HepG2 (cell line): ENCODE results near the gene GNG7. TPM values are rescaled to one million over a fixed set of nuclear protein-coding genes. Genes with fewer than 3 reads are reported as not detected.

Source experiments
- CBX2 ChIP-seq, 2 experiments: fragments of 200-600 bp in 1 of 2; sonication (generic); formaldehyde crosslinking in 1 of 2; IDR thresholded peaks; 2 replicates each; pipeline versions ENCODE4 v1.7.0 to v1.8.1; 2018 to 2022; ENCODE audit warnings: low read depth in 2 of 2, low read length in 1 of 2, mild to moderate bottlenecking in 1 of 2, missing genetic modification reagents in 1 of 2
- FOXP1 ChIP-seq, 2 experiments: fragments of 450-650 bp in 1 of 2; IDR thresholded peaks; 2 replicates each; pipeline ENCODE4 v1.6.1; 2017 to 2018; ENCODE audit warnings: antibody characterized with exemption in 1 of 2
- HNRNPK ChIP-seq: fragments of 200-400 bp; formaldehyde crosslinking; IDR thresholded peaks from 2 replicates; pipeline ENCODE4 v1.6.1; 2018; ENCODE audit warnings: low read length, low read depth, moderate library complexity, mild to moderate bottlenecking; ENCODE audit not compliant: poor library complexity, severe bottlenecking
- KMT2A ChIP-seq: sonication (generic); formaldehyde crosslinking; IDR thresholded peaks from 2 replicates; pipeline ENCODE4 v1.4.0; 2020; ENCODE audit warnings: missing genetic modification reagents
- NFRKB ChIP-seq: fragments of 450-650 bp; IDR thresholded peaks from 2 replicates; pipeline ENCODE4 v1.6.1; 2017
- SP4 ChIP-seq: sonication (generic); formaldehyde crosslinking; IDR thresholded peaks from 2 replicates; pipeline ENCODE4 v1.8.1; 2023; ENCODE audit warnings: mild to moderate bottlenecking, missing genetic modification reagents
- TGIF2 ChIP-seq: IDR thresholded peaks from 2 replicates; pipeline ENCODE4 v1.6.1; 2016; ENCODE audit warnings: control low read depth, missing compliant biosample characterization
- ZNF672 ChIP-seq: sonication (generic); formaldehyde crosslinking; IDR thresholded peaks from 2 replicates; pipeline ENCODE4 v1.8.1; 2022; ENCODE audit warnings: missing genetic modification reagents
- polyA plus RNA-seq, 8 experiments: library from polyadenylated mRNA; depleted of rRNA in 3 of 8; stranded (reverse) in 7 of 8; unstranded in 1 of 8; fragments of >200 nt; fragmentation: Illumina TruSeq in 4 of 8; extraction: Trizol in 4 of 8; gene quantifications; 2 replicates each; pipeline versions ENCODE4 v1.2.1 to v1.2.3, GENCODE V29; 2011 to 2016; ENCODE audit warnings: low read depth in 4 of 8, missing spikeins in 1 of 8, mixed read lengths in 1 of 8; ENCODE audit not compliant: insufficient read depth in 1 of 8
- total RNA-seq, 5 experiments: library from RNA; depleted of rRNA; stranded (reverse); fragments of >200 nt; fragmentation: Illumina TruSeq; extraction: Trizol; gene quantifications; 2 replicates each; pipeline ENCODE4 v1.2.3, GENCODE V29; 2016; ENCODE audit warnings: low read depth in 1 of 5
- TF ChIP-seq, protein P1 (sequence below): sonication (generic); formaldehyde crosslinking; IDR thresholded peaks from 2 replicates; pipeline ENCODE4 v1.4.0; 2020; ENCODE audit warnings: missing genetic modification reagents, mild to moderate bottlenecking, borderline replicate concordance
- TF ChIP-seq, protein P2 (sequence below): sonication (generic); formaldehyde crosslinking; conservative IDR thresholded peaks from 2 replicates; pipeline ENCODE4 v1.5.0; 2020; ENCODE audit warnings: missing genetic modification reagents
- TF ChIP-seq, protein P3 (sequence below): sonication (generic); formaldehyde crosslinking; IDR thresholded peaks from 2 replicates; pipeline ENCODE4 v1.5.0; 2020; ENCODE audit warnings: mild to moderate bottlenecking, missing genetic modification reagents, borderline replicate concordance
- TF ChIP-seq, protein P4 (sequence below): sonication (generic); formaldehyde crosslinking; IDR thresholded peaks from 2 replicates; pipeline ENCODE4 v1.4.0; 2020; ENCODE audit warnings: missing genetic modification reagents

Gene GNG7
- total and polyA plus RNA-seq, 2 of the 13 experiments (the other 11 are each of a cell fraction or from before 2014, with no cell fraction given): 1.4 to 3.3 TPM

DNA sequence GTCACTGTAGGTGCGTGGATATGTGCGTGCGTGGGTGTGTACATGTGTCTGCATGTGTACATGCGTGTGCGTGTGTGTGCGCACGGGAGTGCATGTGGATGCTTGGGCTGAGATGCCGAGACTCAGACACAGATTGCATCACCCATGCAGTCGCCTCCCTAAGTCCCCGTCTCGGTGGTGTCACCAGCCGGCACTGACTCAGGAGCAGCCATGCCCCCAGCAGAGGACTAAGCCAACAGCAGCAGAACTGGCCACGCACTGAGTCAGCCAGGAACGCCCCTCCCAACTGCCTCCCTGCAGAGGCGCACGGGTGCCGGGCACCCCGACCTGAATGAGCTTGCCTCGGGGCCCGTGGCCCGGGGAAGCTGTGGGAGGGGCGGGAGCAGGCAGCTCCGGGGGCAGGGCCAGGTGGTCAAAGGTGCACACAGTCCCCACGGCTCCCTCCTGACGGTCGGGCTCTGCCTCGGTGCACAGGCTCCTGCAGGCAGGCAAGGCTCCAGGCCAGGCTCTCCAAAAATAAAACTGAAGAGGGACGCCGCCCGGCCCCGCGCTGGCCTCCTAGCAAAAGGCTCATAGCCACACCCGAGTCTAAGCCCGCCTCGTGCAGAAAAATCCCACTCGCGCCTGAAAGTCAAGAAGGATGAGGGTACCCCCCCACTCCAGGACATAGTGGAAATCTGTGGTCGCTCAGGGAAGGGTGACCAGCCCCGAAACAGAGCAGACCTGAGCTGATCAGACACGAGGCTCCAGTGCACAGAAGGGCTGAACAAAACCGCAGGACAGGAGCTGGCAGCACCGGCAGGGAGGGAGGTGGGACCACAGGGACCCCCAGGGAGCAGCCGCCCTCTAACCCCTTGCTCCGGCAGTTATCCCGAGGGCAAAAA lies 177.4 kb downstream of the GNG7 start (continued):
- TF ChIP-seq, protein P1, sequence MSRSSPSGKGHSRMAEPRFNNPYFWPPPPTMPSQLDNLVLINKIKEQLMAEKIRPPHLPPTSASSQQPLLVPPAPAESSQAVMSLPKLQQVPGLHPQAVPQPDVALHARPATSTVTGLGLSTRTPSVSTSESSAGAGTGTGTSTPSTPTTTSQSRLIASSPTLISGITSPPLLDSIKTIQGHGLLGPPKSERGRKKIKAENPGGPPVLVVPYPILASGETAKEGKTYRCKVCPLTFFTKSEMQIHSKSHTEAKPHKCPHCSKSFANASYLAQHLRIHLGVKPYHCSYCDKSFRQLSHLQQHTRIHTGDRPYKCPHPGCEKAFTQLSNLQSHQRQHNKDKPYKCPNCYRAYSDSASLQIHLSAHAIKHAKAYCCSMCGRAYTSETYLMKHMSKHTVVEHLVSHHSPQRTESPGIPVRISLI (CRISPR knock-in tag): no peak
- TF ChIP-seq NFRKB: no peak
- TF ChIP-seq, protein P2, sequence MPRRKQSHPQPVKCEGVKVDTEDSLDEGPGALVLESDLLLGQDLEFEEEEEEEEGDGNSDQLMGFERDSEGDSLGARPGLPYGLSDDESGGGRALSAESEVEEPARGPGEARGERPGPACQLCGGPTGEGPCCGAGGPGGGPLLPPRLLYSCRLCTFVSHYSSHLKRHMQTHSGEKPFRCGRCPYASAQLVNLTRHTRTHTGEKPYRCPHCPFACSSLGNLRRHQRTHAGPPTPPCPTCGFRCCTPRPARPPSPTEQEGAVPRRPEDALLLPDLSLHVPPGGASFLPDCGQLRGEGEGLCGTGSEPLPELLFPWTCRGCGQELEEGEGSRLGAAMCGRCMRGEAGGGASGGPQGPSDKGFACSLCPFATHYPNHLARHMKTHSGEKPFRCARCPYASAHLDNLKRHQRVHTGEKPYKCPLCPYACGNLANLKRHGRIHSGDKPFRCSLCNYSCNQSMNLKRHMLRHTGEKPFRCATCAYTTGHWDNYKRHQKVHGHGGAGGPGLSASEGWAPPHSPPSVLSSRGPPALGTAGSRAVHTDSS: no peak
- no peak for TF ChIP-seq FOXP1 (IDR thresholded peaks at IDR 0.05)
- TF ChIP-seq FOXP1 (CRISPR knock-in tag; IDR thresholded peaks at IDR 0.05): no peak
- TF ChIP-seq KMT2A (CRISPR knock-in tag): 0 out of 2 replicates have a peak, but pooled peaks have one; percentile 27
- no peak for TF ChIP-seq ZNF672 (CRISPR knock-in tag)
- 0 out of 2 replicates have a peak, but pooled peaks have one; percentile 60 for TF ChIP-seq TGIF2 (CRISPR knock-in tag)
- TF ChIP-seq, protein P3, sequence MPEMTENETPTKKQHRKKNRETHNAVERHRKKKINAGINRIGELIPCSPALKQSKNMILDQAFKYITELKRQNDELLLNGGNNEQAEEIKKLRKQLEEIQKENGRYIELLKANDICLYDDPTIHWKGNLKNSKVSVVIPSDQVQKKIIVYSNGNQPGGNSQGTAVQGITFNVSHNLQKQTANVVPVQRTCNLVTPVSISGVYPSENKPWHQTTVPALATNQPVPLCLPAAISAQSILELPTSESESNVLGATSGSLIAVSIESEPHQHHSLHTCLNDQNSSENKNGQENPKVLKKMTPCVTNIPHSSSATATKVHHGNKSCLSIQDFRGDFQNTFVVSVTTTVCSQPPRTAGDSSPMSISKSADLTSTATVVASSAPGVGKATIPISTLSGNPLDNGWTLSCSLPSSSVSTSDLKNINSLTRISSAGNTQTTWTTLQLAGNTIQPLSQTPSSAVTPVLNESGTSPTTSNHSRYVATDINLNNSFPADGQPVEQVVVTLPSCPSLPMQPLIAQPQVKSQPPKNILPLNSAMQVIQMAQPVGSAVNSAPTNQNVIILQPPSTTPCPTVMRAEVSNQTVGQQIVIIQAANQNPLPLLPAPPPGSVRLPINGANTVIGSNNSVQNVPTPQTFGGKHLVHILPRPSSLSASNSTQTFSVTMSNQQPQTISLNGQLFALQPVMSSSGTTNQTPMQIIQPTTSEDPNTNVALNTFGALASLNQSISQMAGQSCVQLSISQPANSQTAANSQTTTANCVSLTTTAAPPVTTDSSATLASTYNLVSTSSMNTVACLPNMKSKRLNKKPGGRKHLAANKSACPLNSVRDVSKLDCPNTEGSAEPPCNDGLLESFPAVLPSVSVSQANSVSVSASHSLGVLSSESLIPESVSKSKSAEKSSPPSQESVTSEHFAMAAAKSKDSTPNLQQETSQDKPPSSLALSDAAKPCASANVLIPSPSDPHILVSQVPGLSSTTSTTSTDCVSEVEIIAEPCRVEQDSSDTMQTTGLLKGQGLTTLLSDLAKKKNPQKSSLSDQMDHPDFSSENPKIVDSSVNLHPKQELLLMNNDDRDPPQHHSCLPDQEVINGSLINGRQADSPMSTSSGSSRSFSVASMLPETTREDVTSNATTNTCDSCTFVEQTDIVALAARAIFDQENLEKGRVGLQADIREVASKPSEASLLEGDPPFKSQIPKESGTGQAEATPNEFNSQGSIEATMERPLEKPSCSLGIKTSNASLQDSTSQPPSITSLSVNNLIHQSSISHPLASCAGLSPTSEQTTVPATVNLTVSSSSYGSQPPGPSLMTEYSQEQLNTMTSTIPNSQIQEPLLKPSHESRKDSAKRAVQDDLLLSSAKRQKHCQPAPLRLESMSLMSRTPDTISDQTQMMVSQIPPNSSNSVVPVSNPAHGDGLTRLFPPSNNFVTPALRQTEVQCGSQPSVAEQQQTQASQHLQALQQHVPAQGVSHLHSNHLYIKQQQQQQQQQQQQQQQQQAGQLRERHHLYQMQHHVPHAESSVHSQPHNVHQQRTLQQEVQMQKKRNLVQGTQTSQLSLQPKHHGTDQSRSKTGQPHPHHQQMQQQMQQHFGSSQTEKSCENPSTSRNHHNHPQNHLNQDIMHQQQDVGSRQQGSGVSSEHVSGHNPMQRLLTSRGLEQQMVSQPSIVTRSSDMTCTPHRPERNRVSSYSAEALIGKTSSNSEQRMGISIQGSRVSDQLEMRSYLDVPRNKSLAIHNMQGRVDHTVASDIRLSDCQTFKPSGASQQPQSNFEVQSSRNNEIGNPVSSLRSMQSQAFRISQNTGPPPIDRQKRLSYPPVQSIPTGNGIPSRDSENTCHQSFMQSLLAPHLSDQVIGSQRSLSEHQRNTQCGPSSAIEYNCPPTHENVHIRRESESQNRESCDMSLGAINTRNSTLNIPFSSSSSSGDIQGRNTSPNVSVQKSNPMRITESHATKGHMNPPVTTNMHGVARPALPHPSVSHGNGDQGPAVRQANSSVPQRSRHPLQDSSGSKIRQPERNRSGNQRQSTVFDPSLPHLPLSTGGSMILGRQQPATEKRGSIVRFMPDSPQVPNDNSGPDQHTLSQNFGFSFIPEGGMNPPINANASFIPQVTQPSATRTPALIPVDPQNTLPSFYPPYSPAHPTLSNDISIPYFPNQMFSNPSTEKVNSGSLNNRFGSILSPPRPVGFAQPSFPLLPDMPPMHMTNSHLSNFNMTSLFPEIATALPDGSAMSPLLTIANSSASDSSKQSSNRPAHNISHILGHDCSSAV (CRISPR knock-in tag): no peak
- no peak for TF ChIP-seq CBX2 (IDR thresholded peaks at IDR 0.05; ENCODE audit: low read depth, low read length)
- TF ChIP-seq CBX2 (CRISPR knock-in tag; IDR thresholded peaks at IDR 0.05; ENCODE audit: low read depth): no peak
- no peak for TF ChIP-seq SP4 (CRISPR knock-in tag)
- TF ChIP-seq, protein P4, sequence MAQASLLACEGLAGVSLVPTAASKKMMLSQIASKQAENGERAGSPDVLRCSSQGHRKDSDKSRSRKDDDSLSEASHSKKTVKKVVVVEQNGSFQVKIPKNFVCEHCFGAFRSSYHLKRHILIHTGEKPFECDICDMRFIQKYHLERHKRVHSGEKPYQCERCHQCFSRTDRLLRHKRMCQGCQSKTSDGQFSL (CRISPR knock-in tag): no peak
- no peak for TF ChIP-seq HNRNPK
